GM18907 (cell line): ENCODE measurements around the gene PSRC1.
"Not testable (repeated sequence)": the region's sequence is repeated elsewhere in the genome, so short reads cannot be mapped to it uniquely, and the experiment has no call there.

Experiments used
- ATAC-seq: cut with Tn5 transposase; IDR thresholded peaks from one replicate; pipeline ENCODE4 v1.9.1; 2021; ENCODE audit warnings: mild to moderate bottlenecking, moderate library complexity; ENCODE audit not compliant: unreplicated experiment

Gene PSRC1

GRCh38 chr1:109282952-109283747 is at the start of gene PSRC1:
Gene PSRC1 (minus strand): TSS chr1:109283145.
- ATAC-seq = peak; percentile 95

DNA sequence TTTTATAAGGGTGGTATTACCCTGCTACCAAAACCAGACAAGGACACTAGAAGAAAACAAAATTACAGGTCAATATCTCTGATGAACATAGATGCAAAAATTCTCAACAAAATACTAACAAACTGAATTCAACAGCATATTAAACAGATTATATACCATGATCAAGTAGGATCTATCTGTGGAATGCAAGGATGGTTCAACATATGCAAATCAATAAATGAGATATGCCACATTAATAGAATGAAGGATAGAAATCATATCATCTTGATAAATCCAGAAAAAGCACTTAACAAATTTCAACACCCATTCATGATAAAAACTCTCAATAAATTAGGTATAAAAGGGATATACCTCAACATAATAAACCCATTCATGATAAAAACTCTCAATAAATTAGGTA is 48.2 kb upstream of the PSRC1 start:
- ATAC-seq = no peak

DNA sequence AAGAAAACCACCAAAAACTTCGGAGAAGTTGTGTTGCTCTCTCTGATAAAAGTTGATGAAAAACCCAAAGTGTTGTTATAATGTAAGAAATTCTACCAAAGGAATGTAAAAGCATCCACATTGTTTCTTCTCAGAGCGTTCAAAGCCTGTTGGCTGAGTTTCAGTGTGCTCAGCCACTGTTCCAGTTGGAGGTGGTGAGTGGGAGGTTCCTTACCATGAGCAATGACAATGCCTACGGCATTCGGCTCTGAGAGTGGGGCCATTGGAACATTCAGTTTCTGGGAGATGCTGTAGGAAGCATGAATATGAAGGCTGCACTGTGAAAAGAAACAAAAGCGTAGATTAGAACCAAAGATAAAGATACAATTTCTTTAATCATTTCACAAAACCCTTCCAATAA is 44.3 kb upstream of the PSRC1 start:
- no peak for ATAC-seq

DNA sequence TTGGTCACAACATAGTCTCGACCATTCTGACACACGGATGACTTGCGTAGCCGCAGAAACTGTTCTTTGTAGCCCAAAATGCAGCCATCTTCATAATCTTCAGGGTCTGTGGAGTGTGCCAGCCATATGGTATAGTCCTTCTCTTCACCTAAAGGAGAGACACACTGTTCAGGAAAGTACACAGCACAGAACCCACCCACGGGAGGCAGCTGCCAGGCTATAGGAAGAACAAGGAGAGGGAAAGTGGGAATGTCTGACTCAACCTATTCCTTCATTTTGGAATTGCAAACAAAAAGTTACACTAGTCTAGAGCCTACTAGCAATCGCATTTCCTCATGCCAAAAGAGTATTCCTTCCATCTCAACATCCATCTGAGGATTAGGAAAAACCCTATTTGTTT is 40.0 kb upstream of the PSRC1 start:
- ATAC-seq = no peak

GRCh38 chr1:109319114-109319513 is 36.2 kb upstream of the PSRC1 start:
- no peak for ATAC-seq

- ATAC-seq = no peak
Observed at GRCh38 chr1:109316506-109316905, 33.6 kb upstream of the PSRC1 start.

- ATAC-seq = no peak
Observed at GRCh38 chr1:109315288-109315687, 32.3 kb upstream of the PSRC1 start.

- no peak for ATAC-seq
Observed at GRCh38 chr1:109314795-109315194, 31.9 kb upstream of the PSRC1 start.

DNA sequence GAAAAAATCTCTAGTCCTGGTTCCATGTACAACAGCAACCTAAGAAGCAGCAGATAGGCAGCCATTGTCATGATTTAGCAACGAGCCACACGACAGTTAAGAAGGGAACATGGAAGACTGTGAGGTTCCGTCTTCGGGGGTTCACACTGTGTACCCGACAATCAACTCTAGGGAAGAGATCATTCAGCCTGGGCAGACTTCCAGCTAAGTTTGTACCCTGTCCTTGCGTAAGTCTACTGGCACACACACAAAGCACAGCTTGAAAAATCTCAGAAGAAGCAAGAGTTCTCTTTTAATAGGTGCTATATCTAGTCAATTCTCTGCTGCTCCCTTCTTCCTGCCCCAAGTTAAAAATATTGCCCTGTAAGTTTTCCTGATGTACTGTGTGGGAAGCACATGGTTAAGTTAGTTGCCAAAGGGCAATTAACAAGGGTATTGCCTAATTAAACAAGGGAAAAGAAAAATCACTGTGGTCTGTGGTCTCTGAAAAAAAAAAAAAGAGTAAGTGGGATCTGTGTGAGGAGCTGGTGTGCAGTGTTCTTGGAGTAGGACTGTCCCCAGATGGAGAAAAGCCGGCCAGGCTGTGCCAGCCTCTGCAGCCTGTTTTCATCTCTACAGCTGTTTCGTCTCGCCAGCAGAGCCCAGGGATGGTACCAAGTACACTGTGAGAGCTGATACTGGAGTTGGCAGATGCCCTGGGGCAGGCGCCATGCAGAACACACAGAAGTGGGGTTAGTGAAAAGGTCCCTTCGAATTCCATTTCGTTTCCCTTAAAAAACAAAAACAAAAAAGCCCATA is 30.2 kb upstream of the PSRC1 start:
- no peak for ATAC-seq

DNA sequence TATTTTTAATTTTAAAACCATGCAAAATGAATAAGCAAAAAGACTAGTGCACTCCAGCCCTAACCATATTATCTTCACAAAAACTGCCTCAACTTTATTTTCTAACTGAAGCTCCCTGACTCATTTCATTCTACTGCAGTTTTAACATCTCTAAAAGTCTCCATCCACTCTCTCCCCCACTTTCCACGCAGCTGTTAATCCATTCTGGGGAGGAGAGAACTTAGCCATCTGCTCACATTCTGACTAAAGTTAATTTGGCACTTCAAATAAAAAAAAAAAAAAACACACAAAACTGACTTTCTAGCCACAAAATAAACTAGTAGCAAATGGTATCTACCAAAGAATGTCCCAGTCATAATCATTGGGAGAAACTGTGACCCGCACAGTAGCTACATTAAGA is 29.3 kb upstream of the PSRC1 start:
- no peak for ATAC-seq

- no peak for ATAC-seq
Observed at GRCh38 chr1:109309347-109309746, 26.4 kb upstream of the PSRC1 start.

DNA sequence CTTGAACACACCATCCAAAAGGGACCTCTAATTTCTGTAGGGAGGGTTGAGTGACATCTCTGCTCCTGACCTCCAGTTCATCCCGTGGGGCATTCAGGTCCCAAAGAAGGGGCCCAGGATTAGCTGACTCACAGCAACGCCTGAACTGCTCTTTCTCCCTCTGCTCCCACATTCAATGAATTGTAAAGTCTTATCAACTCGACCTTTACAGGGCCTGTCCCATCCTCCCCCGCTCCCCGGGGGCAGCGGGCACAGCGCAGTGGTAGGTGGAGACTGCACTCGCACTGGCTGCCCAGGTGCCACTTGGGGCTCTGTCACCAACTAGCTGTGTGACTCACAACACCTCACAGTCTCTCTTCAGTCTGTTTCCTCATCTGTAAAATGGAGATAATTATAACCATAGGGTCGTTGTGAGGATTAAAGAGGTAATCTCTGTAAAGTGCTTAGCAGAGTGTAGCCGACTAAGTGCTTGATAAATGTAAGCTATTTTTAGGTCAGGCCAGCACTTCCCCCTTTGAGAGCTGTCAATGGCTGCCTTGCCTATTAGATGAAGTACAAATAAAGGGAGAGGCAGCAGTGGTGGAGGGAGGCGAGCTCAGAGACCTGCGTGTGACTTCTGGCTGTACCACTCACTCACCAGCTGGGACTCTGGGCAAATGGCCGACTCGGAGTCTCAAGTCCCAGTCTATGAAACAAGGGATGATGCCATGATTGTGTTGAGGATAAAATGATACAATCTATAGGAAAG is 24.5 kb upstream of the PSRC1 start:
- ATAC-seq = no peak

GRCh38 chr1:109306832-109307273 is 23.9 kb upstream of the PSRC1 start, which contains the start of gene MYBPHL:
Gene MYBPHL (minus strand): TSS chr1:109307011. CDS start chr1:109306991, 20 bp downstream.
- ATAC-seq = no peak

- not testable (repeated sequence) for ATAC-seq
Observed at GRCh38 chr1:109305991-109306390, 23.0 kb upstream of the PSRC1 start.

DNA sequence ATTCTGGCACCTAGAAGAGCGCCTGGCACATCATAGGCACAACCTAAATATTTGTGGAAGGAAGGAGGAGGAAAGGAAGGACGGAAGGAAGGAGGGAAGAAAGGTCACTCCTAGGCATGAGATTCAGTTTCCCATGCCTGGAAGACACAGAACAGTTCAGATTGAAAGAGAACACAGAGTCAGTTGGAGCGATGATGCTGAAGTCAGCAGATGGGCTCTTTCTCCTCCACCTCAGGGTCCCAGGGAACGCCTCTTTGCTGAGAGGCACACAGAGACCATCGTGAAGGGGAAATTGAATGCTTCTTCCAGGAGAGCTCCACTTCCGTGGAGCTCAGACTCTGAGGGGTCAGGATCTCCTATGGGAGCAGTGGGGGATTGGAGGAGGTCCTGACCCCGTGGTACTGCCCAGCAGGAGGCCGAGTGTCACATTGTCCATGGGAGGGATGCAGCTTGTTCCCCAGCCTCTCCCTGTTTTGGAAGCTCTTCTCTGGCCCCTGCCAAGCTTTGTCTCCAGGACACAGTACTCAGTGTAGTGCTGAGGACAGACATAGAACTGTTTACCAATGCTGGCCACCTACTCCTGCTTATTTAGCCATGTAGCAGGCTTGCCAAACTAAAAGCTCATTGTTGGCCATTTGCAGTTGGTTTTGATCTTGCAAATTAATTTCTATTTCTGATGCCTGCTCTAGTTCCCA is 21.4 kb upstream of the PSRC1 start:
- ATAC-seq = no peak

- ATAC-seq = no peak
Observed at GRCh38 chr1:109301874-109302273, 18.9 kb upstream of the PSRC1 start.

- no peak for ATAC-seq
Observed at GRCh38 chr1:109300650-109301151, 17.8 kb upstream of the PSRC1 start.

DNA sequence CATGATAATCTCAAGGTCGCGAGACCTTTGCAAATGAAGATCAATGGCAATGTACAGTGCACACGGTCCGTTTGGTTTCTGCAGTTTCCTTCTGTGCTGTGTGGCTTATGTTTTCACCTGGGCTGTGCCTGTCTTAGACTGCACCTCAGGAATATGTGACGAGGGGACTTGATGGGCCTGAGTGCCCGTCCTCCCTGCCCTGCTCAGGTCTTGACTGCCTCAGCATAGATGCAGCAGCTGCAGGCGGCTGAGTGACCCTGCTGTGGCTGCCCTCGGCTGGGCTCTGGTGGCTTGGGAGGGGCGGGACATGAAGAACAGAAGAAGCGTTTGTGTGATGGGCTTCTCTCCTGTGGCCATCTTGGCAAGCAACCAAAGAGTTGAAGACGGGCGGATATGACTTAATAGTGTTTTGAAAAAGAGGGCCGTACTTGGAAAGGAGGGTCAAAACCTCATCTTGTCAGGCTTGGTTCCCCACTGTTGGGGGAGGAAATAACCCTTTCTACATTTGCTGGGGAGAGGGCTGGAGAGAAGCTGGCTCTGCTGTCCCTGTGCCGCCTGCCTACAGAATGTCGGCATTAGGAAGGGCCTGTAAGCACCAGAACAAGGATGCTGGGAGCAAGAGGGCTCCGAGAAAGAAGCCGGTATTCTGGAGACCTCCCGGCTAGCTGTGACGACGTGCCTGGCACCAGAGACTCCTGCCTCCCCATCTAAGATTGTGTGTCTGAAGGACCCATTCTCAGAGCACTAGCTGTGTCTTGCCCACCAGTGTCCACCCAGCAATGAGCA is 16.8 kb upstream of the PSRC1 start:
- no peak for ATAC-seq

GRCh38 chr1:109298666-109299557 is 16.0 kb upstream of the PSRC1 start:
- ATAC-seq = no peak
